Measurements from ENCODE around the gene HRAS.

The HRAS gene

DNA sequence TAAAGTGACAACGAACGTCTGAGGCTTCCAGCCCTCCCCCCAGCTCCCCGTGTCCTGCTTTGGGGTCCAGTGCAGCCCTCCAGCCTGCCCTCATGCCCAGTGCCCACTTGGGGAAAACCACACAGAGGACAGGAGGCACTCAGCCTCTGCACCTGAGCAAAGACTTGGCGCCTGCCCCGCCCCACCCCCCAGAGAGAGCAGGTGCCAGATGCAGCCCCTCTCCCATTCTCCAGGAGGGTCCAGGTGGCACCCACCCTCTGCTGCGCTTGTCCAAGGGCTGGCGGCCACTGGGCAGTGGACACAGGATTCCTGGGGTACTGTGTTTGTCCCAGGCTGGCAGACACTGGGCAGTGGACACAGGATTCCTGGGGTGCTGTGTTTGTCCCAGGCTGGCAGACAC is 44.0 kb downstream of the HRAS start:
- DNase-seq: no peak

DNA sequence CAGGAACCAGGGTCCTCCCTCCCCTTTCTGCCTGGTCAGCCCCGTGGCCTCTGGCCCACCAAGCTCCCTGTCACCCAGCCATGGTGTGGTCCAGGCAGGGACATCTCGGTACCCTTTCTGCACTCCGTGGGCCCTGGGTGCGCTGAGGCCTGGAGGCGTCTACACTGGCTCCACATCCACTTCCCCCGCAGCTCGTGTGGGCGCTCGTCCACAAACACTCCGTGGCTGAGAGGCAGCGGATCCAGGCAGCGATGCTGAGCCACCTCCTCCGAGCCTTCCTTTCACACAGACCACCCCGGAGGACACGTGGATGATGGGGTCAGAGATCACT is 44.5 kb downstream of the HRAS start:
- DNase-seq: no peak

DNA sequence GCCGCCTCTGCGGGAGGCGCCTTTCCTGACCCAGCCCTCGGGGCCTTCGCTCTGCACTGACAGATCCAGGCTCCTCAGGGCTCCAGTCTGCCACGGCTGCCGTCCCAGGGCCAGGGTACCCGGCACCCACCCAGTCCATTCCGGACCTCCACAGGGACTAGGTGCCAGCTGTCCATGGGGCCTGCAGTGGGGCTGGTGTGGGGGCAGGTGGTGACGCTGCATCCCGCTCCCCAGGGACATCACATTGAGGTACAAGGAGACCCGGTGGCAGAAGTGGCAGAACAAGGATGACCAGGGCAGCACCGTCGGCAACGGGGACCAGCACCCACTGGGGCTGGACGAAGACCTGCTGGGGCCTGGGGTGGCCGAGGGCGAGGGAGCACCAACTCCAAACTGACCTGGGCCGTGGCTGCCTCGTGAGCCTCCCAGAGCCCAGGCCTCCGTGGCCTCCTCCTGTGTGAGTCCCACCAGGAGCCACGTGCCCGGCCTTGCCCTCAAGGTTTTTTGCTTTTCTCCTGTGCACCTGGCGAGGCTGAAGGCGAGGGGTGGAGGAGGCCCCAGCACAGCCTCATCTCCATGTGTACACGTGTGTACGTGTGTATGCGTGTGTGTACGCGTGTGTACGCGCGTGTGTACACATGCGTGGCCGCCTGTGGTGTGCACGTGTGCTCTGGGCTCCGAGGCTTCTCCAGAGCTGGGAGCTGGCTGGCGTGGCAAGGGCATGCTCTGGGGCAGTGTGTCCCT is 45.0 kb downstream of the HRAS start:
- DNase-seq: peak; percentile 19

DNA sequence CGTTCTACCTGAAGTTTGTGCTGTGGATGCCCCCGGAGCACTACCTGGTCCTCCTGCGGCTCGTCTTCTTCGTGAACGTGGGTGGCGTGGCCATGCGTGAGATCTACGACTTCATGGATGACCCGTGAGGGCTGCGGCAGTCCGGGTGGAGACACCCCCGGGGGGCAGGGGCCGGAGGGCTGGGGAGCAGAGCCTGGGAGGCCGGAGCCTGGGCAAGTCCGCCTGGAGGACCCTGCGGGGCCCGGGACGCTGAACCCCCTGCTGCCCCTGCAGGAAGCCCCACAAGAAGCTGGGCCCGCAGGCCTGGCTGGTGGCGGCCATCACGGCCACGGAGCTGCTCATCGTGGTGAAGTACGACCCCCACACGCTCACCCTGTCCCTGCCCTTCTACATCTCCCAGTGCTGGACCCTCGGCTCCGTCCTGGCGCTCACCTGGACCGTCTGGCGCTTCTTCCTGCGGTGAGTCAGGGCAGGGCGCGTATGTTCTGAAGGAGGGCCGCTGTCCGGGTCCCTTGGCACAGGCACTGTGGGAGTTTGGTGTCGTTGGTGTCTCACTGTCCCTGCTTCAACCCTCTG is 45.7 kb downstream of the HRAS start:
- no peak for DNase-seq

DNA sequence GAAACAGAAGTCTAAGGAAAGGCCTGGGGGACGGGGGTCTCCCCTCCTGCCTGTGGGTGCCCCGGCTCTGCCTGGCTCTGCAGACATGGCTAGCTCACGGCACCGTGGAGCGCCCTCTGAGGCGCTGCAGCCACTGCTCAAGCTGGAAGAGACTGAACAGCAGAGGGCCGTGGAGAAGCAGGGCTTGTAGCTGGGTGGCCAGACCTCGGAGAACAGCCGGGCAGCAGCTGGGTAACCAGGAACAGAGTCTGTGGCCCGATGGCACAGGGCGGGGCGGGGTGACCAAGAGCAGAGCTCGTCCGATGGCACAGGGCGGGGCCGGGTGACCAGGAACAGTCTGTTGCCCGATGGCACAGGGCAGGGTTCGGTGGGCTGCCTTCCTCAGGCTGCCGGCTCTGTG is 46.4 kb downstream of the HRAS start:
- peak; percentile 15 for DNase-seq

DNA sequence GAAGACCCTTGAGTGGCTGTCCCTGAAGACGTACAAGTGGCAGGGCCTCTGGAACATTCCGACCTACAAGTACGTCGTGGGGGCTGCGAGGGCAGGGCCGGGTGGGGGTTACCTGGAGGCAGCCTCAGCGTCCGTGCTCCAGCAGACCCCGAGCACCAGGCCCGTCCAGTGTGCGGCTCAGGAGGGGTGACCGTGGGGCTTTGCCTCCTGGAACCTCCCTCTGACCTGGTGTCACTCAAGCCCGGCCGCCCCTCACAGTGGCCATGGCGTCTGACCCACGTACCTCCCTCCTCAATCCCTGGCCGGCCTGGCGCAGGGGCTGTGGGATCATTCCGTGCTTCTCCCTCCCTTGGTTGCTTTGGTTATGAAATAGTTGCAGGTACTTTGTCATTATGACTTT is 46.8 kb downstream of the HRAS start:
- DNase-seq: no peak

DNA sequence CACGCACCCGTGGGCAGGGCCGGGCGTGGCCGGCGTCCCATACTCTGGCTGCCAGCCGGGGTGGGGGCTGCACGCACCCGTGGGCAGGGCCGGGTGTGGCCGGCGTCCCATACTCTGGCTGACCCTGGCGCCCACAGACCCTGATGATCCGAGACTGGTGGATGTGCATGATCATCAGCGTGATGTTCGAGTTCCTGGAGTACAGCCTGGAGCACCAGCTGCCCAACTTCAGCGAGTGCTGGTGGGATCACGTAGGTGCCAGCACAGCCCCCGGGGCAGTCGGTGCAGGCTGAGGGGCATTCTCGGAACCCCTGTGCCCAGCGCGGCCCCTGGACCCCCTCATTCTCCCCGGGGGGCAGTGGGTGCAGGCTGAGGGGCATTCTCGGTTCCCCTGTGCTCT is 47.3 kb downstream of the HRAS start:
- peak; percentile 17 for DNase-seq

DNA sequence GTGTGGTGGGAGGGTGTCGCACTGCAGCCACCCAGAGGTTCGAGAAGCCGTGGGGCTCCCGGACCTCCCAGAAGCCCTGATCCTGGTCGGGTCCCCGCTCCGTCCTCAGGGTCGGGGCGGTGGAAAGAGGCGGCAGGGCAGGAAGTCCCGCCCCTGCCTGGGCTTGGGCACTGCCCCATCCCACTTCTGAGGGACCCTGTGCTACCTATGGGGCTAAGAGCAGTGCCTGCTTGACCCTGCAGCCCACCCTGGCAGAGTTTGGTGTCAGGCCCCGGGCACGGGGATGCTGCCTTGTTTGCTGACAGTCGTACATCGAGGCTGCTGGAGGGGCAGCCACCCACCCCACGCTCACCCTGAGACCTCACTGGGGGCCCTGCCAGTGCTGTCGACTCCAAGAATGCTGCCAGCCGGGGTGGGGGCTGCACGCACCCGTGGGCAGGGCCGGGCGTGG is 47.8 kb downstream of the HRAS start:
- DNase-seq: peak; percentile 15

DNA sequence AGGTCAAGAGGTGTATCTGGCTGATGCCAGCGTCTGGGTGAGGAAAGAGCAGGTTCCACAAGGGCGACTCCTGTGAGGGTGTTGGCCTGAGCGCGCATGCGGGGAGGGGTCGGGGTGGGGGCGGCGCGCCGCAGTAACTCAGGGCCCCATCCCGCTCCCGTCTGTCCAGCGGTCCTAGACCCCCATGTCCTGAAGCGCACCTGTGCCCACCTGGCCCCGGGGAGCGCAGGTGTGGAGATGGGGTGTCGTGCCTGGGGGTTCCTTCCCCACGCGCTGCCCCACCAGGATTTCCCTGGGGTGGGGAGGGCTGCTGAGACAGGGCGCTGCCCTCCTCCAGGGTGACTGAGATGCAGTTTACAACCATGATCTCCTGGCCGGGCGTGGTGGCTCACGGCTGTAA is 49.2 kb downstream of the HRAS start:
- DNase-seq: no peak

DNA sequence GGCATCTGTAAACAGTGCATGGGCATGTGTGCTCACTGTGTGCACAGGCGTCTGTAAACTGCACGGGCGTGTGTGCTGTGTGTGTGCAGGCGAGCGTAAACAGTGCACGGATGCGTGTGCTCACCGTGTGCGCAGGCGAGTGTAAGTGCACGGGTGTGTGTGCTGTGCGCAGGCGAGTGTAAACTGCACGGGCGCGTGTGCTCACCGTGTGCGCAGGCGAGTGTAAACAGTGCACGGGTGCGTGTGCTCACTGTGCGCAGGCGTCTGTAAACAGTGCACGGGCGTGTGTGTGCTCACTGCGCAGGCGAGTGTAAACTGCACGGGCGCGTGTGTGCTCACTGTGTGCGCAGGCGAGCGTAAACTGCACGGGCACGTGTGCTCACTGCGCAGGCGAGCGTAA is 50.8 kb downstream of the HRAS start:
- DNase-seq: no peak
